KOPT-K1 (cell line): ENCODE measurements around the gene CNKSR2.

ENCODE experiments used
- H3K27ac ChIP-seq: fragments of 200-600 bp; sonication (generic); 2 replicates; pipeline ENCODE4 v1.5.1; 2016; ENCODE audit warnings: antibody characterized with exemption, mild to moderate bottlenecking, low read depth, low read length; ENCODE audit not compliant: poor library complexity, severe bottlenecking
- H3K36me3 ChIP-seq: fragments of 200-600 bp; sonication (generic); 2 replicates; pipeline ENCODE4 v1.5.1; 2017; ENCODE audit warnings: antibody characterized with exemption, mild to moderate bottlenecking, low read length, moderate library complexity; ENCODE audit not compliant: insufficient read depth
- H3K9me3 ChIP-seq: fragments of 200-600 bp; sonication (generic); 2 replicates; pipeline ENCODE4 v1.5.1; 2017; ENCODE audit warnings: antibody characterized with exemption, low read length, mild to moderate bottlenecking; ENCODE audit not compliant: insufficient read depth, poor library complexity, severe bottlenecking

The CNKSR2 gene

DNA sequence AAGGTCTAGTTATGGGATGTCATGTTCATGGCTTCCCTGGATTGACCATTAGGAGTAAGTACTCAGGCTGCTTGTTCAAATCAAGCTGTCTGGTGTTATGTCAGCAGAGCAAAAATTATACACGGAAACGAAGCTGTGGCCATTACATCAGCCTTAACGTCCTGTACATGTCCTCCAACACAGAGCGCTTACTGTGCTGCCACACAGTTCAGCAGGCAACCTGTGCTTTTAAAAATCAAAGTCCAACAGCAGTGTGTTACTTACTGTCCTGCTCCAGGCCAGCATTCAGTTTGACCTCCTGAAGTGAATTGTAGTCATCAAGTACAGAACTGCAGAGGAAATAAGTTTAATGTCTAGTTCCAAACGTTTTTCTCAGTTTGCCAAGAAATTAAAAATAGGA lies 237.9 kb downstream of the CNKSR2 start:
- H3K9me3 ChIP-seq, result no peaks in the 10 kb centered on the region
- H3K27ac ChIP-seq, result no peak overlapping the region
- H3K36me3 ChIP-seq, result no peaks in the 10 kb centered on the region

GRCh38 chrX:21616386-21616785 lies 242.2 kb downstream of the CNKSR2 start:
- Histone ChIP-seq H3K27ac (no peak overlapping the region), H3K36me3 (no peaks in the 10 kb centered on the region), H3K9me3 (no peaks in the 10 kb centered on the region)

DNA sequence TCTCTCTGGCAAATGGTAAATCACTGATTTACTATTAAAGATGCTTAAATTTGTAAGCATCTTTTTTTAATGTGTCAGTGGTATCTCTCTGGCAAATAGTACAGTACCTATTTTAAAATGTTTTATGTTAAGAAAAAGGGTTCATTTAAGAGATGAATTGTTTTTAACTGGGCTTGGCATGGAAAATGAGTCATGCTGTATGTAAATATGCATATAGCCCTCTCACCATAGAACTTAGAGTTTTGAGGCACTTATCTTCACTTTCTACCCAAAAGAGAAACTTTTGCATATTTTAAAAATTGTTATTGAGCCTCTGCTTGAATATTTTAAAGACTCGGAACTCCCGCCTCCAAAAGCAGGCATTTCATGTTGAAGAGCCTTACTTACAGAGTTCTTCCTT lies 246.0 kb downstream of the CNKSR2 start:
- Histone ChIP-seq H3K27ac (no peak overlapping the region), H3K36me3 (no peaks in the 10 kb centered on the region), H3K9me3 (no peaks in the 10 kb centered on the region)

DNA sequence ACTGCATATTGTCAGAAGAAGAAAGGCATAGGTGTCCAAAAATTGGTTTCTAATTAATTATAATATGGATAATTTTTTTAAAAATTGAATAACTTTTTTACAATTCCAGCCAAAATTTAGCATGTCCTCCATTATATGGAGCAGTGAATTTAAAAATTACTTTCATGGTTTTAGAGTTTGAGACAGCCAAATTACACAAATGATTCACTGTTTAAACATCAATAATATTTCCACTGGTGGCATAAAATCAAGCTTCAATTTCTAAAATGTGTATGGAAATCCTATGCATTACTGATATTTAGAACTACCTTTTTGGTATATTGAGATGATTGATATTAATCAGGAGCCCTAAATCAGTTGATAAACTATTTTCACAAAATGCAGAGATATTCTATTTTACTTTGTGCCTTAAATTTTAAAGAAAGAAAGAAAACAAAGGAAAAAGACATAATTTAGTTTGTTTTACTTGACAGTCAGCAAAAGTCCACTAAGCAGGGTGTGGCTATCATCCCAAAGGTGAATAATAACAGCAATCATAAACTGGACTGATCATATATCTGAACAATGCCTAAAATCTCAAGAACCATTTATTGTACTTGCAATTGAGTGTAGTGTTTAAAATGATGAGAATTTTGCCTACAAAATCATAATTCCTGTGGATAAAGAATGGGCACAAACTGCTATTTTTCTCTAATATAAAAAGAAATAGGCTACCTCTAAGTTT lies 249.7 kb downstream of the CNKSR2 start:
- Histone ChIP-seq H3K27ac (no peak overlapping the region), H3K9me3 (no peaks in the 10 kb centered on the region), H3K36me3 (no peaks in the 10 kb centered on the region)

- no peaks in the 10 kb centered on the region for H3K9me3 ChIP-seq
- H3K36me3 ChIP-seq, result no peaks in the 10 kb centered on the region
- H3K27ac ChIP-seq, result no peak overlapping the region
These were observed 257.8 kb downstream of the CNKSR2 start for GRCh38 chrX:21632027-21632426.

- H3K27ac ChIP-seq, result no peak overlapping the region
- no peaks in the 10 kb centered on the region for H3K9me3 ChIP-seq
- H3K36me3 ChIP-seq, result no peaks in the 10 kb centered on the region
These were observed 264.1 kb downstream of the CNKSR2 start for GRCh38 chrX:21638311-21638710.

- no peaks in the 10 kb centered on the region for H3K9me3 ChIP-seq
These were observed 265.6 kb downstream of the CNKSR2 start for GRCh38 chrX:21639775-21640174.

DNA sequence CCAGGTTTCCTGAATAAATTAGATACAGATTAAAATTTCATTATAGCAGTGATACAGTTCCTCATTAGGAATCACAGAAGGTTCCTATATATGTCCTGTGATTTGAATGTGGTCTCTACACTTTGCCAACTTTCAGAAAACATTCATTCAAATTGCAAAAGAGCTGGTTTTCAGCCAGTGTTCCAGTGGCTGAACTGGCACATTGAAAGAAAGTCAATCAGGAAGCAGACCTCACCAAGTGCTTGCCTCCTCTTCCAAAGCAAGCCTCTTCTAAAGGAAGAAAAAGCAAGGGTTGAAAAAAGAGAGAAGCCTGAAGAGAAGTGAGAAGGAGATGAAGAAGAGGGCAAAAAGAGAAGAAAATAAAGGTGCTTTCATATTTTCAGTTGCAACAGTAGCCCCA lies 271.2 kb downstream of the CNKSR2 start:
- Histone ChIP-seq H3K9me3 (no peaks in the 10 kb centered on the region), H3K27ac (no peak overlapping the region), H3K36me3 (no peaks in the 10 kb centered on the region)

More at GRCh38 chrX:21639775-21640174, 265.6 kb downstream of the CNKSR2 start:
- Histone ChIP-seq H3K36me3 (no peaks in the 10 kb centered on the region), H3K27ac (no peak overlapping the region)

DNA sequence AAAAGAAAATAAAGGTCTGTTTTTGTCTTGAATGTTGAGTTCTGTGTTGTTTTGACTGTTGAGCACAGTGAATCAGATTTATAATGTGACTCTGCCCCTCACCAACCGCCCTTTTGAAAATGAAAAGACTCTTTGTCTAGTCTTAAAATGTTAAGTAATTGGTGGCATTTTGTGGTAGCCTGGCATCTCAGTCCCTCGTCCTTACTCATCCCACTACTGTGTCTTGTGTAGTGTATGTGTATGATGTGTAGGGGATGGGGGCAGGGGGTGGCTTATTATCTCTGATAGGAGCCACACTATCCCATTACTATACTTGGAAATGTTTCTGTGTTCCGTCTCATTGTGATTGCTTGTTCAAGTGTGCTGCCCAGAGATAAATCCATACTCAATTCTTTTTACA lies 271.7 kb downstream of the CNKSR2 start:
- H3K36me3 ChIP-seq, result no peaks in the 10 kb centered on the region
- no peaks in the 10 kb centered on the region for H3K9me3 ChIP-seq
- no peak overlapping the region for H3K27ac ChIP-seq

- H3K27ac ChIP-seq, result no peak overlapping the region
- H3K36me3 ChIP-seq, result no peaks in the 10 kb centered on the region
- H3K9me3 ChIP-seq, result no peaks in the 10 kb centered on the region
These were observed 281.8 kb downstream of the CNKSR2 start for GRCh38 chrX:21655901-21656586.

GRCh38 chrX:21656587-21657317 lies 282.5 kb downstream of the CNKSR2 start:
- Histone ChIP-seq H3K9me3 (no peaks in the 10 kb centered on the region), H3K27ac (no peak overlapping the region)

DNA sequence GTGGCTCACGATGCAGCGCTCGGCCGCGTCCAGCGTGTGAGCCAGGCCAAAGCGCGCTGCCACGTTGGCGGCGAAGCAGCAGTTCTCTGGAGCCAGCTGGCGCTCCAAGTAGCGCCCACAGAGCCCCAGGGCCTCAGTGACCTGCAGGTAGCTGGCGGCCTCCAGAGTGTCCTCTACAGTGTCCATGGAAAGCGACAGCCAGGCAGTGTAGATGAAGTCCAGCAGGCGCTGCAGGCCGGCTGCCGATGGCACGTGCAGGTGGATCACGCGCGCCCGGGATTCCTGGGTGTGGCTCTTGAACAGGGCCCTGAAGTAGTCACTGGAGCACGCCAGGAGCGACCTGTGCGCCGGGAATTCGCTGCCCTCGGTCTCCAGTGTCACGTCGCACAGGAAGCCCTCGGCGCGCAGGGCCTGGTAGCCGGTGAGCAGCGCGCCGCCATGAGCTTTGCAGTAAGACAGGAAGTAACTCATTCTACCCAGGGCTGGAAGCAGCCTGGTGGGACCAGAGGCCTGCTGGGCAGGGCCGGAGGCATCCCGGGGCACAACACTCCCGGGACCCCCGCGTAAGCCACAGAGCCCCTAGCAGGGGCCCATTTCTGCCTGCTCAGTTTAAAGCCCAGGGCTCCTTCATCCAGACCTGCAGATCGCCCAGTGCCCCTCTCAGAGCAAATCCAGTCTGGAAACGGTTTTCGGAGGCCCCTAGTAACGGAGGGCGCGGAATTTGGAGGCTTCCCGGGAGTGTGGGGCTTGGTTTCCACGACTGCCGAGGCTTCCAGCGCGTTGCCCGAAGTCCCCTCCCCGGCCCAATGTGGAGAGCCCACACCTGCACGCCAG lies 283.3 kb downstream of the CNKSR2 start:
- Histone ChIP-seq H3K36me3 (no peaks in the 10 kb centered on the region), H3K9me3 (no peaks in the 10 kb centered on the region), H3K27ac (no peak overlapping the region)

More at GRCh38 chrX:21656587-21657317, 282.5 kb downstream of the CNKSR2 start:
- no peaks in the 10 kb centered on the region for H3K36me3 ChIP-seq

- H3K27ac ChIP-seq, result no peak within 1 kb of the TSS
- H3K36me3 ChIP-seq, result no peaks in the 10 kb centered on the region
- no peaks in the 10 kb centered on the region for H3K9me3 ChIP-seq
These were observed 284.0 kb downstream of the CNKSR2 start, which contains the start of gene KLHL34 for GRCh38 chrX:21658152-21658737. Gene KLHL34 (minus strand): TSS chrX:21658330. CDS start chrX:21657788, 542 bp downstream.

DNA sequence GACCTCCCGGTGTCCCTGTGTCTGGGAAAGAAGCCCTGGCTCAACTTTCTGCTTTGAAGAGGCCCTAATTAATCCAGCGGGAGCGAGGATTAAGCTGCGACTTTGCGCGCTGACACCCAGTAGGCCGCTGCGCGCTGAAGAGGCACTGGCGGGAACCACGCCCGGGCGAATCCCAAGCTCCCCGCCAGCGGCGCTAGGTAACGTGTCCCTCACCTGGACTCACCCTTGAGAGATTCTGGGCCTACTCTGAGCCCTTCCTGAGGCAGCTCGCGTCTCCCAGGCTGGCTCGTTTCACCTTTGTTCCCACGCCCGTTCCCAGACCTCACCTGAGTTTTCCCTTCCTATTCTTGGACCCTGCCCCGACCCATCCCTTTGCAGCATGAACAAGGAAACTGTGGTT lies 284.5 kb downstream of the CNKSR2 start:
- no peaks in the 10 kb centered on the region for H3K9me3 ChIP-seq
- no peaks in the 10 kb centered on the region for H3K36me3 ChIP-seq
- H3K27ac ChIP-seq, result no peak overlapping the region
